Endothelial cell of umbilical vein (primary cell): ENCODE data around the gene DIAPH2. TPM values are rescaled to one million over a fixed set of nuclear protein-coding genes. Genes with fewer than 3 reads are reported as not detected.

Experiments used
- BruUV-seq: library from RNA; stranded (reverse); fragments of 400-500 nt; replicated peaks from 2 replicates; lab custom pipeline; 2021; lab: Mats Ljungman, UMichigan
- CTCF ChIA-PET: fragments of 300-600, 350-600 bp; sonication (Branson Sonifier 250); formaldehyde crosslinking; loops from one replicate; lab custom pipeline; 2021; ENCODE audit warnings: antibody characterized with exemption, inconsistent platforms; lab: Charles Lee
- POLR2A ChIA-PET: fragments of 300-600, 350-600 bp; sonication (Branson Sonifier 250); formaldehyde crosslinking; loops from one replicate; lab custom pipeline; 2021; ENCODE audit warnings: antibody characterized with exemption, inconsistent platforms; lab: Charles Lee
- DNase-seq: peaks from one replicate; pipeline ENCODE4 v3.0.0-alpha.2; 2011; ENCODE audit warnings: low read depth, low spot score
- FAIRE-seq: peaks from 2 replicates; lab custom pipeline; 2011; peaks lifted over from hg19 to GRCh38; lab: Jason Lieb, UNC
- H2AFZ ChIP-seq: 2 replicates; pipeline ENCODE4 v1.6.0; 2012; ENCODE audit warnings: low read depth, low read length, control low read depth, inconsistent platforms
- H3K27ac ChIP-seq: 2 replicates; pipeline ENCODE4 v1.5.1; 2011; ENCODE audit warnings: low read depth, mild to moderate bottlenecking, control low read depth, low read length, moderate library complexity; ENCODE audit not compliant: insufficient read depth
- H3K27me3 ChIP-seq, 2 experiments: 2 replicates each; pipeline versions ENCODE4 v1.6.0 to v1.6.1; 2011; ENCODE audit warnings: low read length in 2 of 2, mixed read lengths in 1 of 2; ENCODE audit not compliant: control insufficient read depth in 2 of 2, insufficient read depth in 2 of 2
- H3K36me3 ChIP-seq, 2 experiments: 2 replicates in 1 of 2; 3 replicates in 1 of 2; pipeline ENCODE4 v1.5.1; 2011; ENCODE audit warnings: low read length in 2 of 2, mild to moderate bottlenecking in 1 of 2, moderate library complexity in 1 of 2; ENCODE audit not compliant: control insufficient read depth in 2 of 2, insufficient read depth in 2 of 2; ENCODE audit errors: extremely low read depth in 1 of 2
- H3K4me1 ChIP-seq: 3 replicates; pipeline ENCODE4 v1.5.1; 2011; ENCODE audit warnings: mild to moderate bottlenecking, low read length; ENCODE audit not compliant: control insufficient read depth, insufficient read depth; ENCODE audit errors: extremely low read depth
- H3K4me2 ChIP-seq: 2 replicates; pipeline ENCODE4 v1.6.1; 2011; ENCODE audit warnings: low read length, control low read depth, mixed read lengths; ENCODE audit not compliant: insufficient read depth
- H3K4me3 ChIP-seq, 3 experiments: fragments of 200-600 bp in 1 of 3; sonication (generic), shearing (Covaris generic) in 1 of 3; replicated peaks in 1 of 3; 2 replicates each; pipeline ENCODE4 v1.5.1; 2011 to 2016; ENCODE audit warnings: control low read depth in 3 of 3, low read length in 3 of 3, mild to moderate bottlenecking in 2 of 3, inconsistent platforms in 1 of 3, low read depth in 1 of 3, moderate library complexity in 1 of 3; ENCODE audit not compliant: insufficient read depth in 1 of 3
- H3K79me2 ChIP-seq: 2 replicates; pipeline ENCODE4 v1.6.0; 2012; ENCODE audit warnings: low read length, inconsistent platforms; ENCODE audit not compliant: control insufficient read depth, insufficient read depth
- H3K9ac ChIP-seq: replicated peaks from 2 replicates; pipeline ENCODE3; 2011; ENCODE audit warnings: low read length, control low read depth; ENCODE audit not compliant: insufficient read depth; ENCODE audit errors: extremely low read depth
- H3K9me1 ChIP-seq: replicated peaks from 3 replicates; pipeline ENCODE4 v1.6.0; 2011; ENCODE audit warnings: mild to moderate bottlenecking, low read length; ENCODE audit not compliant: control insufficient read depth, insufficient read depth; ENCODE audit errors: extremely low read depth
- H3K9me3 ChIP-seq: replicated peaks from 2 replicates; pipeline ENCODE4 v1.5.1; 2012; ENCODE audit warnings: low read length, inconsistent platforms; ENCODE audit not compliant: control insufficient read depth, insufficient read depth
- H4K20me1 ChIP-seq: replicated peaks from 2 replicates; pipeline ENCODE3; 2011; ENCODE audit warnings: mild to moderate bottlenecking, low read length; ENCODE audit not compliant: control insufficient read depth, insufficient read depth; ENCODE audit errors: extremely low read depth
- EZH2 ChIP-seq: IDR thresholded peaks from 2 replicates; pipeline ENCODE4 v1.6.1; 2012; ENCODE audit warnings: borderline replicate concordance, low read depth, mild to moderate bottlenecking, moderate library complexity, low read length, inconsistent platforms; ENCODE audit not compliant: severe bottlenecking
- FOS ChIP-seq: IDR thresholded peaks from 2 replicates; pipeline ENCODE4 v1.6.1; 2011; ENCODE audit warnings: mild to moderate bottlenecking, low read length, moderate library complexity, borderline replicate concordance; ENCODE audit not compliant: insufficient read depth
- GATA2 ChIP-seq: IDR thresholded peaks from 2 replicates; pipeline ENCODE4 v1.7.0; 2011; ENCODE audit warnings: low read depth, mild to moderate bottlenecking, moderate library complexity, mixed read lengths, low read length; ENCODE audit not compliant: insufficient read length, insufficient read depth
- JUN ChIP-seq: IDR thresholded peaks from 2 replicates; pipeline ENCODE4 v1.6.1; 2011; ENCODE audit warnings: borderline replicate concordance, low read depth; ENCODE audit not compliant: insufficient read length, insufficient read depth
- MYC ChIP-seq: IDR thresholded peaks from one replicate; pipeline ENCODE4 v1.6.1; 2011; ENCODE audit warnings: mild to moderate bottlenecking, low read depth, low read length
- POLR2A ChIP-seq: IDR thresholded peaks from 2 replicates; pipeline ENCODE4 v1.6.1; 2012; ENCODE audit warnings: low read depth, mild to moderate bottlenecking, control low read depth, low read length
- POLR2AphosphoS5 ChIP-seq: IDR thresholded peaks from 2 replicates; pipeline ENCODE4 v1.6.1; 2012; ENCODE audit warnings: low read depth, mild to moderate bottlenecking, control low read depth, low read length, moderate library complexity; ENCODE audit not compliant: insufficient read depth
- dilution Hi-C: fragments of 300-500 bp; cut with MboI; formaldehyde crosslinking; loops from one replicate; pipeline ENCODE4 v1.15.0; 2019; ENCODE audit warnings: low sequenced_read_pairs; ENCODE audit not compliant: extremely low pct_ligation_motif_present
- intact Hi-C: fragments of 100-400 bp; cut with micrococcal nuclease; formaldehyde crosslinking; loops from one replicate; pipeline ENCODE4 v1.10.0; 2022
- polyA plus RNA-seq, 4 experiments: library from polyadenylated mRNA; depleted of rRNA in 3 of 4; stranded (reverse) in 3 of 4; unstranded in 1 of 4; fragments of >200 nt; gene quantifications; 2 replicates each; pipeline versions ENCODE4 v1.2.1 to v1.2.3, GENCODE V29; 2011 to 2012; ENCODE audit warnings: missing spikeins in 1 of 4
- total RNA-seq: library from RNA; stranded (reverse); gene quantifications from 2 replicates; pipeline ENCODE4 v1.2.3, GENCODE V29; 2021
- TF ChIP-seq, protein P1 (sequence below): IDR thresholded peaks from 2 replicates; pipeline ENCODE4 v1.6.1; 2011; ENCODE audit not compliant: insufficient read depth, insufficient read length
- TF ChIP-seq, protein P2 (sequence below), 2 donors: IDR thresholded peaks; 1 replicate in 1 of 2; 2 replicates in 1 of 2; pipeline ENCODE4 v1.5.1; 2011; ENCODE audit warnings: low read length in 2 of 2, mild to moderate bottlenecking in 2 of 2, moderate library complexity in 2 of 2, control low read depth in 1 of 2, inconsistent platforms in 1 of 2, low read depth in 1 of 2; ENCODE audit not compliant: insufficient read depth in 1 of 2; ENCODE audit errors: extremely low read depth in 1 of 2

DIAPH2 gene
- total and polyA plus RNA-seq, 2 donors (not counting 3 experiments of a cell fraction or from before 2014, with no cell fraction given) = 3.0 to 30.0 TPM

DNA sequence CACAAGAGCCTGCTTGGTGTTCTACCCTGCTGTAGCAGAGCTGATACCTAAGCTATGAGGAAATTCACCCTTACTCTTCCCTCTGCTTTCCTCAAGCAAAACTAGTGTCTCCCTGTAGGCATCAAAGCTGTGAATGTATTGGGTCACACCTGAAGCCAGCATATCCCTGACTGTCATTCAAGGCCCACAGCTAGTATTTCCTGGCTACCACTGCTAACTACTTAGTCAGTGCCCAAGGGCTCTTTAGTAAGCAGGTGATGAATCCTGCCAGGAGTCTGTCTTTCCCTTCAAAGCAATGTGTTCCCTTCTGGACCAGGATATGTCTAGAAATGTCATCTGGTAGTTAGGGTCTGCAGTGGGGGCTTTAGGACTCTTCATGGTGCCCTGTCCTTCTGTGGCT is 324.7 kb downstream of the DIAPH2 start:
- no peaks in the 10 kb centered on the region for H3K27me3 ChIP-seq
- no peak overlapping the region for H3K4me3 ChIP-seq
- no peak for FAIRE-seq
- TF ChIP-seq GATA2 (no peak), POLR2A (no peak), MYC (no peak), POLR2AphosphoS5 (no peak), JUN (no peak), EZH2 (no peak), FOS (no peak)
- TF ChIP-seq, protein P1, sequence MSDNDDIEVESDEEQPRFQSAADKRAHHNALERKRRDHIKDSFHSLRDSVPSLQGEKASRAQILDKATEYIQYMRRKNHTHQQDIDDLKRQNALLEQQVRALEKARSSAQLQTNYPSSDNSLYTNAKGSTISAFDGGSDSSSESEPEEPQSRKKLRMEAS = no peak
- TF ChIP-seq, protein P2, sequence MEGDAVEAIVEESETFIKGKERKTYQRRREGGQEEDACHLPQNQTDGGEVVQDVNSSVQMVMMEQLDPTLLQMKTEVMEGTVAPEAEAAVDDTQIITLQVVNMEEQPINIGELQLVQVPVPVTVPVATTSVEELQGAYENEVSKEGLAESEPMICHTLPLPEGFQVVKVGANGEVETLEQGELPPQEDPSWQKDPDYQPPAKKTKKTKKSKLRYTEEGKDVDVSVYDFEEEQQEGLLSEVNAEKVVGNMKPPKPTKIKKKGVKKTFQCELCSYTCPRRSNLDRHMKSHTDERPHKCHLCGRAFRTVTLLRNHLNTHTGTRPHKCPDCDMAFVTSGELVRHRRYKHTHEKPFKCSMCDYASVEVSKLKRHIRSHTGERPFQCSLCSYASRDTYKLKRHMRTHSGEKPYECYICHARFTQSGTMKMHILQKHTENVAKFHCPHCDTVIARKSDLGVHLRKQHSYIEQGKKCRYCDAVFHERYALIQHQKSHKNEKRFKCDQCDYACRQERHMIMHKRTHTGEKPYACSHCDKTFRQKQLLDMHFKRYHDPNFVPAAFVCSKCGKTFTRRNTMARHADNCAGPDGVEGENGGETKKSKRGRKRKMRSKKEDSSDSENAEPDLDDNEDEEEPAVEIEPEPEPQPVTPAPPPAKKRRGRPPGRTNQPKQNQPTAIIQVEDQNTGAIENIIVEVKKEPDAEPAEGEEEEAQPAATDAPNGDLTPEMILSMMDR (IDR thresholded peaks at IDR 0.05; ENCODE audit: extremely low read depth in 1 of 2, insufficient read depth in 1 of 2, low read depth in 1 of 2, low read length in 2 of 2) = no peak
- no peaks in the 10 kb centered on the region for H3K9me1 ChIP-seq
- dilution Hi-C loops = no loop called here
- H3K36me3 ChIP-seq = no peaks in the 10 kb centered on the region
- no peaks in the 10 kb centered on the region for H4K20me1 ChIP-seq
- no peaks in the 10 kb centered on the region for H3K9me3 ChIP-seq
- no peak for DNase-seq
- no peak overlapping the region for H3K27ac ChIP-seq
- no peak overlapping the region for H2AFZ ChIP-seq
- intact Hi-C loops = no loop called here
- ChIA-PET CTCF (no interaction called here), POLR2A (no interaction called here)
- BruUV-seq = no TSS peak
- H3K79me2 ChIP-seq = no peaks in the 10 kb centered on the region
- no peak overlapping the region for H3K9ac ChIP-seq
- H3K4me1 ChIP-seq = peaks cover 4% of the 10 kb centered on the region
- H3K4me2 ChIP-seq = no peak overlapping the region
